GM21526 (cell line): Measurements from ENCODE around the gene CFAP74.
"Not testable (repeated sequence)": the region's sequence is repeated elsewhere in the genome, so short reads cannot be mapped to it uniquely, and the experiment has no call there.

Experiments used
- ATAC-seq: cut with Tn5 transposase; IDR thresholded peaks from one replicate; pipeline ENCODE4 v1.9.1; 2021; ENCODE audit warnings: moderate library complexity; ENCODE audit not compliant: unreplicated experiment, low FRiP score

CFAP74 gene

DNA sequence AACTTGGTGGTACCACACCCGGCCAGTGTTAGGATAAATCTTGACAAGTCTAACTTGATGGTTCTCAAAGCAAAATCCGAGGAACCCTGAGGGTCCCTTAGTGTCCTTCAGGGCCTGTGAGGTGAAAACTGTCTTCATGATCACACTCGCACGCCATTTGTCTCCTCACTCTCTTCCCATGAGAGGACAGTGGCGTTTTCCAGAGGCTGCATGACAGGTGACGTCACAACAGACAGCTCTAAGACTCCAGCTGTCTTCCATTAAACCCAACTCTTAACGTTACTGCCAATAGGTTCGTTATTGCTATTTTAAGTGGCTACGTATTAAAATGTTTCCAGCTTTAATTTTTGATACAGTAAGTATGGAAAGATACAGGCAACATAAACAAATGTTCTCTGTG, 13.8 kb downstream of the CFAP74 start:
- ATAC-seq: no peak

DNA sequence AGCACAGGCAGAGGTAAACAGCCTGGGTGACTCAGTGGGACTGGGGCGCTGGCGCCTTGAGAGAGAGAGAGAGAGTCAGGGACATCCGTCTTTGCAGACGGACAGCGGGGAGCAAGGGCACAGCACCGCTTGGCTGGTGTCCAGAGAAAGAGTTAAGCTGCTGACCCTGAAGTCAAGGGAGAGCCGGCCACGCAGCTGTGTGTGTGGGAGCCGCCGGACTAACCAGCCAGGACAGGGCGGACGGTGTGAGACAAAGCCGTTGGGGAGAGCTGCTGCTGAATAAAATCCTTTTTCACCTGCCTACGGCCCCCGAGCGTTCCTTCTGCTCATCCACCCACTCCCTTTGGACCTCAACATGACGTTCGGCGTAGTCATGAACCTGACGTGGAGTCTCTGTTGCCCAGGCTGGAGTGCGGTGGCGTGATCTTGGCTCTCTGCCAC, 14.5 kb downstream of the CFAP74 start:
- no peak for ATAC-seq

DNA sequence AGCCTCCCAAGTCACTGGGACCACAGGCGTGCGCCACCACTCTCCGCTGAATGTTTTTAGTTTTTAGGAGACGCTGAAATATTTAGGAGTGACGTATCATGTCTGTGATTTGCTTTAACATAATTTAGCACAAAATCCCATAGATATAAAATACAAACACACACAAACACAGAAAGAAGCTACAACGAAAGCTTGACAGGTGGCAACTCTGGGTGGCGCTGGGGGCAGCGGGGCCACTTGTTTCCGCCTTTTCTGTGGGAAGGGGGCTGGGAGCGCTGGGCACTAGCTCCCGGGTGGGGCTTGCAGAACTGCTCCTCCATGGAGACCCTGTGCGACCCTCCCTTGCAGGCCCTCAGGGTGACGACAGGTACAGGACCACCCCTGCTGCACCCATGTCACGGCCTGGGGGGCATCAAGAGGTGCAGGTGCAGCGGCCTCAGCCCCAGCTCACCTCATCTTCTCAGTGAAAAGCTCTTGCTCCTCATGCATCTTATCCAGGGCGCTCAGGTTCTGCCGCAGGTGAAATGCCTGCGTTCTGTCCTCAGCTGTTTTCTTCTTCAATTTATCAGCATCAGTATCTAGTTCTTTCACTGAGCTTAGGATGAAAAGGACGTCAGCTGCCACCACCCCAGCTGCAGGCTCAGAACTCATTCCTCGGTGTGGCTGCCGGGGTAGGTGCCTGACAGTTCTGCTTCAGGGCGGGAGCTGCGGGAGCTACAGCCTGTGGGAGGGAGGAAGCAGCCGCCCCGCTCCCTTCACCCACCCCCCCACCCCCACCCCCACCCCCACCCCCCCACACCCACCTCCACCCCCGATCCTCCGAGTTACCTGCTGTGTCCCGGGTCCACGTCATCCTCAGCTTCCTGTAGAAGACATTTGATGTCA, 15.3 kb downstream of the CFAP74 start:
- ATAC-seq: no peak

DNA sequence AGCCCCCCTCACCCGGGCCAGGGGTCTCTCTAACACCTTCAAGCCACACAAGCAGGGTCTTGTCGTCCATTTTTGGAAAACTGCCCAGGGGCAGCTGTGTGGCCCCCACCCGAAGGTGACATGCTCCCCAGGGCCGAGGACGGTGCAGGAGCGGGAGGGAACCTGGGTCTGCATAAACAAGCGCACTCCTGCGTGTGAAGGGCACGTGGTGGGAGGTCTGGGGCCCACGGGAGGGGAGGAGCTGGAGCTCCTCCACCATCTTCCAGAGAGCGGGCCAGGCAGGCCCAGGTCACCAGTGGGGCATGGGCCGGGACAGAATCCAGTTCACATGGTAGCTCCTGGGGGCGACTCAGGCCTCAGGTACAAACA, 16.5 kb downstream of the CFAP74 start:
- ATAC-seq: no peak

DNA sequence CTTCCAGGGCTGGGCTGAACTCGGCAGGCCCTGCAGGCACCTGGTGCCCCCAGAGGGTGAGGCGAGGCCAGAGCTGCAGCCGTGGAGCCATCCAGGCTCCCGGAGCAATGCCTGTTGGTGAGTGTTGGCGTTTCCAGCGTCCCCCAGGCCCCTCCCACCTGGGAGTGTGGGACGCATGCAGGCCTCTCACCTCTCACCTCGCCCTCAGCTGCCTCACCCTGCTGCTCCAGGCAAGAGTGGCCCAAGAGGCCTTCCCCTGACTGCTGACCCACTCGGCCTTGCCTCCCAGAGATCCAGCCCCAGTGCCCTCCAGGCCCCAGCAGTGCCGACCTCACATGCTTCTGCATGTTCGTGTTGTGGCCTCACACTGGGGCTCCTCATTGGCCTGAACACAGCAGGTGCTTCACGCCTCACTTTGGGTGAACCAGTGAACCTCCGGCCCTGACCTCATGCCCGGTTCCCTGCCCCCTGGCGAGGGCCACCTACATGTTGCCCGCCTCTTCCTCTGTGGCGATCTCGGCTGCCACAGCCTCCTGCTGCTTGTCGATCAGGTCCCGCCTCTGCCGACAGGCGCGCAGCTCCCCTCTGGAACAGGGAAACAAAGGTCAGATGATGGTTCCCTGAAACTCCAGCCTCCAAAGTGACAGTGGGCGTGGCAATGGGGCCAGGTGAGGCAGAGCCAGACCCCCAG, 17.0 kb downstream of the CFAP74 start:
- ATAC-seq: no peak

DNA sequence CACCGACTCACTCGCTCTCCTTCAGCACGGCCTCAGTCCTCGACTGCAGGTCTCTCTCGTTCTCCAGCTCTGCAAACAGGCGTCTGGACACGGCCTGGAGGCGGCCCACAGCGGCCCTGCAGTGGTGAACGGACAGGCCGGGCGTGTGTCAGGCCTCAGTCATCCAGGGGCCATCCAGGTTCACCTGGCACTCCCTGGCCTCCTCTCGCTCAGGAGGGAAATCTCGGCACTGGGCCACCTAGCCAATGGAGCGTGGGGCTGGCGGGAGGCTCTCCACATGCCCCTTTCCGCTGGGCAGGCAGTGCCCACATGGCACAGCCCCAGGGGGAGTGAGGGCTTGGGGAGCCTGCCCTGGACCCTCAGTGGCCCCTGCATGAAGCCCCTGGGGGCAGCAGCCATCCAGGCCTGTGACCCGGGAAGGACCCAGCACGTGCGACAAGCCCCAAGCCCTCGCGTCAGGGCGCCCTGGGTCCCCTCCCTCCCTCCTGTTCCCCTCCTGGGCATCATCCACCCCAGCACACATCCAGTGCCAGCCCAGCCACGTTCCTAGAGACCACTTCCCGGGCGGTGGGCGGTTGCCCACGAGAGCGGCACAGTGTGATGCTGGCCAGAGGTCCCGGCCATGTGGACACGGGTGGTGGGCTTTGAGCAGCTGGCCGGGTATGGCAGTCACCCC, 18.1 kb downstream of the CFAP74 start:
- ATAC-seq: no peak

DNA sequence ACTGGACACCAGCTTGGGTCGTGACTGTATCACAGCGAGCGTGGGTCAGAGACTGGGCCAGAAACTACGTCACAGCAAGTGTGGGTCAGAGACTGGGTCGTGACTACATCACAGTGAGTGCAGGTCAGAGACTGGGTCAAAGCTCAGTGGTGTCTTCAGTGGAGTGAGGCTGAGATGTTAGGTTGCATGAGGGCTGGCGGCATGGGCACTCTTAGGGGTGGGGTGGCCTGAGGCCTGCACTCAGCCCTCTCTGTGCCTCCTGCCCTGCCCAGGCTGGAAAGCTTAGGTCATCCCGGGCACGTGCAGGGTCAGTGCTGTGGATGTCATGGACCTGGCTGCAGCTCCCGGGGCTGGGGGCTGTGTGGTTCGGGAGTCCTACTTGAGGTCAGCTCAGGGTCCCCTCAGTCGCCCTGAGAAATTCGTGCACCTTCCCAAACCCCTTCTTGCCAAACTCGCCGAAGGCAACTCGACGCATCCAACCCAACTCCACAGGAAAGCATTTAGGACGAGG, 19.0 kb downstream of the CFAP74 start:
- no peak for ATAC-seq

DNA sequence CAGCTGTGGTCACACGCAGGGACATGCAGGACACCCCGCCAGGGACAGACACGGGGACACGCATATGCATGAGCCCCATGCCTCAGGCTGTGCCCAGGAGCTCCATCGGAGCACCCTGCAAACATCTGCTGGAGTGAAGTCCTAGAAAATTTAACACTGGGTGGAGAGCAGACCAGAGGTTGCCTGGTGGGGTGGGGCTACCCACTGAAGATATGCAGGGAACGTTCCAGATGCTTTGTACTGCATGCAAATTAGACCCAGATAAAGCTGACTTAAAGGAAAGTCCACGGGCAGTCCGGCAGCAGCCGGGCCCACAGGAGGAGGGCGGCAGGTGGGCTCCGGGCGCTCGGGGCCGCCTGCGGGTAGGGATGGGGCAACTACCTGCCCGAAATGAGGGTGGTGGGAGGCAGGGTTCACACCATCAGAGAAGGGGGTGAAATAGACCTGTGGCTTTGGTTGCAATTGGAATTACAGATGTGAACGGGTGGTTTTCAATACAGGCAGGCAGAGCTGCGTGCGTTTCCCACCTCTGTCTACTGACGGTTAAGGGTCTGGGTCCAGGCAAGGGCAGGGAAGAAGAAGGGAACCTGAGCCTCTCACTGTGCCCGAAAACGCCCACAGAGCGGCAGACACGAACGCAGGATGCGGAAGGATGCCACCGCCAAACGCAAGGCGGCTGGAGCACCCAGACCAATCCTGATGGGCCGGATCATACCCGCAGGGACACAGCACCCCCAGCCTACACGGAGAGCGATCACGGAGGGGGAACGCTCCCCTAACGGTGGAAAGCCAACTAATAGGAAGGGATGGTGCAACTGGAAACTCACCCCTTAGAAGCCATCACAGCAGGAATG, 21.0 kb downstream of the CFAP74 start:
- no peak for ATAC-seq

DNA sequence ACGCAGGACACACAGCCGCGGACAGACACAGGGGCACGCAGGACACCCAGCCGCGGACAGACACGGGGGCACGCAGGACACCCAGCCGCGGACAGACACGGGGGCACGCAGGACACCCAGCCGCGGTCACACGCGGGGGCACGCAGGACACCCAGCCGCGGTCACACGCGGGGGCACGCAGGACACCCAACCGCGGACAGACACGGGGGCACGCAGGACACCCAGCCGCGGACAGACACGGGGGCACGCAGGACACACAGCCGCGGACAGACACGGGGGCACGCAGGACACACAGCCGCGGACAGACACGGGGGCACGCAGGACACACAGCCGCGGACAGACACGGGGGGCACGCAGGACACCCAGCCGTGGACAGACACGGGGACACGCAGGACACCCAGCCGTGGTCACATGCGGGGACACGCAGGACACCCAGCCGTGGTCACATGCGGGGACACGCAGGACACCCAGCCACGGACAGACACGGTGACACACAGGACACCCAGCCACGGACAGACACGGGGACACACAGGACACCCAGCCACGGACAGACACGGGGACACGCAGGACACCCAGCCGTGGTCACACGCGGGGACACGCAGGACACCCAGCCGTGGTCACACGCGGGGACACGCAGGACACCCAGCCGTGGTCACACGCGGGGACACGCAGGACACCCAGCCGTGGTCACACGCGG, 21.8 kb downstream of the CFAP74 start:
- ATAC-seq: not testable (repeated sequence)

DNA sequence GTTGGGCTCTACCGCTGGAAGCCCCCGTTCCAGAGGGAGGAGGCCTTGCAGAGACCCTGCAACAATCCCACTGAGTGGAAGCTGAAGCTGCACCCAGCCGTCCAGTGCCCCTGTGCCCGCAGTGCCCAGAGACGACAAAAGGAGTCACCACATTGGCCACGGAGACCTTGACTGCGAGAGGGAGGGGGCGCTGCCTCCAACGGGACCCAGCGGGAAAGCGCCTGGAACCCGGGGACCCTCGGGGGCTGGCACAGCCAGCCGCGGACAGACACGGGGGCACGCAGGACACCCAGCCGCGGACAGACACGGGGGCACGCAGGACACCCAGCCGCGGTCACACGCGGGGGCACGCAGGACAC, 22.5 kb downstream of the CFAP74 start:
- ATAC-seq: no peak

DNA sequence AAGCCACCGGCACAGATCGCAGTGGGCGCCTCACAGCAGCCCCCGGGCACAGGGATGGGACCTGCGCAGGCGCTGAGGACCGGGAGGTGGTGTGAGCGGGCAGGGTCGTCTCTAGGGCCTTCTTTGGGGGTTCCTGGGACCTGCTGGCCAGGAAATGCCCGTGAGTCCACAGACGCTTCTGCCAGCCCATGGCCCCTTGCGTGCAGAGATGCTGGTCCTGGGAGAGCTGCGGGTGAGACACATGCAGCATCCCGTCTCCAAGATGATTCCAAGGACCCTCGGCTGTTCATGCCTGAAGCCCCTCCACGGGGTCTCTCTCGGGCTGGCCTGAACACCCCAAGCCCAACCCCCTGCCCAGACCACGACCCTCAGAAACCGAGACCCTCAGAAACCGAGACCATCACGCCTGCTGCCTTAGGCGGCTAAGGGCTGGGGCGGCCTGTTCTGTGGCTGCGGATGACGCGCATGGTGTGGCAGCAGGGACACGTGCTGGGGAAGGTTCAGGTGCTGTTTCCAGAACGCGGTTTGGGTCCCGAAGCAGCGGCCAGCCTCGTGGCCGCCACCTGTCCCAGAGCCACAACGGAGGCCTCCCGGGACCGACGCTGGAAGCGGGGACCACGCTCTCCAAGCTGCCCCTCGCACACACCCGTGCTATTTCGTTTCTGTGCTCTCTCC, 23.0 kb downstream of the CFAP74 start:
- no peak for ATAC-seq

DNA sequence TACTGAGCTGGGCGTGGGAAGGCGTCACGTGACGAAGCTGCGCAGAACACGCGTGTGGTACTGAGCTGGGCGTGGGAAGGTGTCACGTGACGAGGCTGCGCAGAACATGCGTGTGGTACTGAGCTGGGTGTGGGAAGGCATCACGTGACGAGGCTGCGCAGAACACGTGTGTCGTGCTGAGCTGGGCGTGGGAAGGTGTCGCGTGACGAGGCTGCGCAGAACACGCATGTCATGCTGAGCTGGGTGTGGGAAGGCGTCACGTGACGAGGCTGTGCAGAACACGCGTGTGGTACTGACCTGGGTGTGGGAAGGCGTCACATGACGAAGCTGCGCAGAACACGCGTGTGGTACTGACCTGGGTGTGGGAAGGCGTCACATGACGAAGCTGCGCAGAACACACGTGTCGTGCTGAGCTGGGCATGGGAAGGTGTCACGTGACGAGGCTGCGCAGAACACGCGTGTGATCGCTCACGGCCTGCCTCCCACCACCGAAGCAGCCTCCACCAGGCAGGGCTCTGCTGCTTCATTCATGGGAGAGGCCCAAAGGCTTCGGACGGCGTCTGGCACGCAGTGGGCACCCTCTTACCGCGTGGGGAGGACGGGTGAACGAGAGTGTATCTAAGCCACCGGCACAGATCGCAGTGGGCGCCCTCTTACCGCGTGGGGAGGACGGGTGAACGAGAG, 24.0 kb downstream of the CFAP74 start:
- ATAC-seq: no peak

DNA sequence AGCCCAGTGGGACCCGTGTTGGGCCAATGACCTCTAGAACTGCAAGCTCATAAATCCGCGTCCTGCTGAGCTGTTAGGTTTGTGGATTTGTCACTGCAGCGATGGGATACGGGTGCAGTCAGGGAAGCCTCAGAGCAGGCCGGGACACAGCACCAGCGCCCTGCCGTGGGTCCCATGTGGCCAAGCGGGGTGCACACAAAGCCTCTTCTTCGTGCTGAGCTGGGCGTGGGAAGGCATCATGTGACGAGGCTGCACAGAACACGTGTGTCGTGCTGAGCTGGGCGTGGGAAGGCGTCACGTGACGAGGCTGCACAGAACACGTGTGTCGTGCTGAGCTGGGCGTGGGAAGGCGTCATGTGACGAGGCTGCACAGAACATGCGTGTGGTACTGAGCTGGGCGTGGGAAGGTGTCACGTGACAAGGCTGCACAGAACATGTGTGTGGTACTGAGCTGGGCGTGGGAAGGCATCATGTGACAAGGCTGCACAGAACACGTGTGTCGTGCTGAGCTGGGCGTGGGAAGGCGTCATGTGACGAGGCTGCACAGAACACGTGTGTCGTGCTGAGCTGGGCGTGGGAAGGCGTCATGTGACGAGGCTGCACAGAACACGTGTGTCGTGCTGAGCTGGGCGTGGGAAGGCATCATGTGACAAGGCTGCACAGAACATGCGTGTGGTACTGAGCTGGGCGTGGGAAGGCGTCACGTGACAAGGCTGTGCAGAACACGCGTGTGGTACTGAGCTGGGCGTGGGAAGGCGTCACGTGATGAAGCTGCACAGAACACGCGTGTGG, 24.7 kb downstream of the CFAP74 start:
- ATAC-seq: not testable (repeated sequence)

DNA sequence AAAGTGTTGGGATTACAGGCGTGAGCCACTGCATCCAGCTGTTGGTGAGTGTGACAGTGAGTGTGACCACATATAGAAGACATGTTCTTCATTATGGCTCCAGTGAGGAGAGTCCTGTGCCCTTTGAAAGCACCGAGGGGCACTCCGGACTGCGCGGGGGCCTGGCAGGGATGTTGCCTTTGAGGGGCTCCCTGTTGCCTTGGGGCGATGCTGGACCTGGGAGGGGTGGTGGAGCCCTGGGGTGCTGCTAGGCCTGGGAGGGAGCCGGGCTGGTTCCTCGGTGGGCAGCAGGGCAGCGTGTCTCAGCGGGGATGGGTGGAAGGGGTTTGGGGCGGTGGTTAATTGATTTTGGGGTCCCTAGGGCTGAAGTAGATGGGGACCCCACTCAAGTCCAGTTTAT, 25.5 kb downstream of the CFAP74 start:
- no peak for ATAC-seq

DNA sequence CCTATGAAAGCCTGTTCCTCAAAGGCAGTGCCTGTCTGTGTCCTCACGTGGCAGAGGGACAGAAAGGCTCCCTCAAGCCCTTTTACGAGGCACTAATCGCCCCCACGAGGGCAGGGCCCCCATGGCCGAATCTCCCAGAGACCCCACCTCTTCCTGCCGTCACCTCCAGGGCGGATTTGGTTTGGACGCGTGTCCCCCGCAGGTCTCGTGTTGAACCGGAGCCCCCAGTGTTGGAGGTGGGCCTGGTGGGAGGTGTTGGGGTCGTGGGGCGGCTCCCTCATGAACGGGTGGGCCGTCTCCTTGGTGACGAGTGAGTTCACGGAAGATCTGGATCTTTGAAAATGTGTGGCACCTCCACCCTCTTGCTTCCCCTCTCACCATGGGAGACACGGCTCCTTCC, 27.6 kb downstream of the CFAP74 start:
- no peak for ATAC-seq

DNA sequence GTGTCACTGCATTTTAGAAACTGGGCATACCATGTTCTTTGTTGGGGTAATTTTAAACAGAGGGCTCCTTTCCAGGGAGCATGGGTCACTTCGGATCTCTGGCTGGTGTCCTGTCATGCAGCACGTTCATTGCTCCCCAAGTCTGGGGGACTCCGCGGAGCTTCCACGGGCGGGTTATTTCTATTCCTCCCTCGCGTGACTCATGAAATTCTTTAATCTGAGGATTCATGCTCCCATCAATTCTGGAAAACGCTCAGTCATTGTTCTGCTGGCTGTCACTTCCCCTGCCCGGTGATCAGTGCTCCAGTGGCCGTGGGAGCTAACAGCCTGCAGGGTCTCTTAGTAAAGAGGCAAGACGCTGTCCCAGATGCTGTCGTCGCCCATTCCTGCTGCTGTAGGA, 28.1 kb downstream of the CFAP74 start:
- no peak for ATAC-seq

DNA sequence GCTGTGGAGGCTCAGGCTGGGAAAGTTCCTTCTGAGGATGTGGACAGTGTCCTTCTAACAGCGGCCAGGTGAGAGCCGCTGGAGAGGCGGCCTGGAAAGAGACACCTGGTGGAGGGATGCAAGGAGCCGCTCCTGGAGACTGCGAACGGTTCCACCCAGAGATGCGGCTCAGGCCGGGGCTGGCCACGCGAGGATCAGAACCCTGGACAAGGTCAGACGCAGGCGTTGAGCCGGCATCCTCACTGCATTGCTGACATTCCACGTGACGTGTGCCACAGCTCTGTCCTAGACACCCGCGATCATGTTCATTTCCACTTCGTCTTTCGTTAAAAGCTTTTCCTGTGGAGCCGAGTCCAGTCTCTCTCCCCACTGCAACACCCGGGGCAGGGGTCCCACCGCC, 28.8 kb downstream of the CFAP74 start:
- no peak for ATAC-seq
